Breast epithelium (tissue), 4 donors: ENCODE results near the gene BRD9. TPM values are rescaled to one million over a fixed set of nuclear protein-coding genes. Genes with fewer than 3 reads are reported as not detected.
A peak's percentile ranks its signal among the peaks of the same experiment; 100 is the strongest.
"Not testable (repeated sequence)": the region's sequence is repeated elsewhere in the genome, so short reads cannot be mapped to it uniquely, and the experiment has no call there.

Experiments used
- DNase-seq, 2 donors: peaks; one replicate each; pipeline ENCODE4 v3.0.0-alpha.2; 2019; ENCODE audit warnings: low spot score in 2 of 2
- H3K27ac ChIP-seq, 2 donors: fragments of 200-600 bp; sonication (generic) in 1 of 2; one replicate each; pipeline ENCODE4 v1.5.1; 2016 to 2019; ENCODE audit warnings: mild to moderate bottlenecking in 1 of 2
- H3K27me3 ChIP-seq, 2 donors: fragments of 200-600 bp; sonication (generic) in 1 of 2; one replicate each; pipeline versions ENCODE4 v1.5.1 to v1.6.0; 2017 to 2019; ENCODE audit warnings: control low read depth in 1 of 2, mild to moderate bottlenecking in 1 of 2
- H3K36me3 ChIP-seq: fragments of 200-600 bp; one replicate; pipeline ENCODE4 v1.5.1; 2019
- H3K4me1 ChIP-seq, 2 donors: fragments of 200-600 bp; sonication (generic); one replicate each; pipeline ENCODE4 v1.5.1; 2016 to 2019; ENCODE audit warnings: control low read depth in 1 of 2
- H3K4me3 ChIP-seq, 3 donors: fragments of 200-600 bp; sonication (generic); 1 replicate in 2 of 3; 2 replicates in 1 of 3; pipeline ENCODE4 v1.5.1; 2016 to 2019; ENCODE audit warnings: mild to moderate bottlenecking in 3 of 3, moderate library complexity in 2 of 3
- H3K9me3 ChIP-seq, 2 donors: fragments of 200-600 bp; sonication (generic) in 1 of 2; one replicate each; pipeline ENCODE4 v1.5.1; 2016 to 2019; ENCODE audit warnings: control low read depth in 1 of 2
- CTCF ChIP-seq, 3 donors: fragments of 450-650 bp; IDR thresholded peaks; one replicate each; pipeline ENCODE4 v1.5.1; 2016 to 2017; ENCODE audit warnings: antibody characterized with exemption in 3 of 3, mild to moderate bottlenecking in 3 of 3, moderate library complexity in 3 of 3
- POLR2A ChIP-seq: fragments of 450-650 bp; IDR thresholded peaks from one replicate; pipeline ENCODE4 v1.6.1; 2016; ENCODE audit warnings: antibody characterized with exemption, mild to moderate bottlenecking, moderate library complexity
- POLR2AphosphoS5 ChIP-seq, 3 donors: sonication (generic); formaldehyde crosslinking; IDR thresholded peaks; one replicate each; pipeline ENCODE4 v1.6.1; 2017; ENCODE audit warnings: antibody characterized with exemption in 3 of 3
- intact Hi-C: fragments of 100-400 bp; cut with DNase I; formaldehyde crosslinking; loops from one replicate; pipeline ENCODE4 v1.15.1; 2023; ENCODE audit warnings: low total_unique reads
- total RNA-seq, 3 donors: library from RNA; depleted of rRNA; stranded (reverse); fragments of >200 nt; gene quantifications; one replicate each; pipeline ENCODE4 v1.1.0, GENCODE V29; 2016

The BRD9 gene
- total RNA-seq, 3 donors from 2014 or later, result 33.3 to 44.6 (median 36.1) TPM

DNA sequence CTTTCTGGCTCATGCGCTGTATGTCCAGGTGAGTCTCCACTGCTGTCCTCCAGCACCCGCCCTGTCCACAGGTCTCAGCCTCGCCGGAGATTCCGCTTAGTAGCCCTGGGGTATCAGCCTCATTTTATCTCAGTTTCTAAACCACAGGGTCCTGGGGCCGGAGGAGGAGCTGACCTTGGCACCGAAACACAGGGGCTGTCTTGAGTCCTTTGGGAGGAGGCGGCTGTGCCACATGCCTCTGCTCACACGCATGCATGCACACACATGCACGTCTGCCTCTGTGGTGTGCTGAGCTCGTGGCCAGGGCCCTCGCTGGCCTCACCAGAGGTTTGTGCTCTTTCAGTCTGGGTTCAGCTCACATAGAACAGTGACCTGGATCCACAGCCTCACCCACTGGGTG, 23.3 kb upstream of the BRD9 start:
- no peaks in the 10 kb centered on the region for H3K36me3 ChIP-seq
- H3K27me3 ChIP-seq, result no peaks in the 10 kb centered on the region
- H3K27ac ChIP-seq, result no peak overlapping the region
- intact Hi-C loops, result loop anchor here (2.0 kb wide), 1 partner anchor 31 kb away; no protein-coding TSS in a partner anchor
- no peak for DNase-seq
- no peaks in the 10 kb centered on the region for H3K4me1 ChIP-seq
- no peak overlapping the region for H3K4me3 ChIP-seq
- no peaks in the 10 kb centered on the region for H3K9me3 ChIP-seq
- no peak for TF ChIP-seq POLR2AphosphoS5 (IDR thresholded peaks at IDR 0.05)
- no peak for TF ChIP-seq POLR2A
- no peak for TF ChIP-seq CTCF (IDR thresholded peaks at IDR 0.05)

GRCh38 chr5:915346-915745, 22.7 kb upstream of the BRD9 start:
- not testable (repeated sequence) for H3K27ac ChIP-seq, DNase-seq, H3K36me3 ChIP-seq, H3K9me3 ChIP-seq, H3K4me1 ChIP-seq, H3K4me3 ChIP-seq, H3K27me3 ChIP-seq
- intact Hi-C loops, result loop anchor here (2.0 kb wide), 1 partner anchor 31 kb away; no protein-coding TSS in a partner anchor

- Histone ChIP-seq H3K4me1 (no peaks in the 10 kb centered on the region), H3K27ac (no peak overlapping the region), H3K4me3 (no peak overlapping the region), H3K36me3 (no peaks in the 10 kb centered on the region), H3K27me3 (no peaks in the 10 kb centered on the region), H3K9me3 (no peaks in the 10 kb centered on the region)
- TF ChIP-seq POLR2AphosphoS5 (IDR thresholded peaks at IDR 0.05), result no peak
- TF ChIP-seq CTCF (IDR thresholded peaks at IDR 0.05), result no peak
- no peak for TF ChIP-seq POLR2A
- DNase-seq, result no peak
- intact Hi-C loops, result loop anchor here (2.0 to 5.0 kb wide), 2 partner anchors 32 to 188 kb away; no protein-coding TSS in a partner anchor
These were observed 22.0 kb upstream of the BRD9 start for GRCh38 chr5:914612-915011.

DNA sequence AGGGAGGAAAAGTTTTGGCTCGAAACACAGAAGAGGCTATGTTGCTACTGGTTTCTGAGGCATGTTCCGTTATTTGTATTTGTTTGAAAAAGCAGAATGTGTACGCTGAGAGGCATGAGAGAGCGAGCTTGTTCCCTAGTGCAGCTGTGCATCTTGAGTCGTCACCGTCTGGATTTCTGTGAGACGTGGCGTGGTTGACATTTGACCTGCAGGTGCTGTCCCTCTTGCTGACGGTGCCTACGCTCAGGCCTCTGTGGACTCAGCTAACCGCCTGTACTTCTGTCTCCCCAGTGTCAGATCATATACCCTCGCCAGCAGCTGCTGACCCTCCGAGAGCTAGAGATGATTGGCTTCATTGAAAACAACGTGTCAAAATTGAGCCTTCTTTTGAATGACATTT, 21.6 kb upstream of the BRD9 start:
- Histone ChIP-seq H3K36me3 (no peaks in the 10 kb centered on the region), H3K4me3 (no peak overlapping the region), H3K27ac (no peak overlapping the region), H3K9me3 (no peaks in the 10 kb centered on the region), H3K27me3 (no peaks in the 10 kb centered on the region), H3K4me1 (no peaks in the 10 kb centered on the region)
- no peak for DNase-seq
- TF ChIP-seq CTCF (IDR thresholded peaks at IDR 0.05) (no peak), POLR2A (no peak), POLR2AphosphoS5 (IDR thresholded peaks at IDR 0.05) (no peak)
- intact Hi-C loops, result loop anchor here (2.0 to 5.0 kb wide), 2 partner anchors 33 to 188 kb away; no protein-coding TSS in a partner anchor

DNA sequence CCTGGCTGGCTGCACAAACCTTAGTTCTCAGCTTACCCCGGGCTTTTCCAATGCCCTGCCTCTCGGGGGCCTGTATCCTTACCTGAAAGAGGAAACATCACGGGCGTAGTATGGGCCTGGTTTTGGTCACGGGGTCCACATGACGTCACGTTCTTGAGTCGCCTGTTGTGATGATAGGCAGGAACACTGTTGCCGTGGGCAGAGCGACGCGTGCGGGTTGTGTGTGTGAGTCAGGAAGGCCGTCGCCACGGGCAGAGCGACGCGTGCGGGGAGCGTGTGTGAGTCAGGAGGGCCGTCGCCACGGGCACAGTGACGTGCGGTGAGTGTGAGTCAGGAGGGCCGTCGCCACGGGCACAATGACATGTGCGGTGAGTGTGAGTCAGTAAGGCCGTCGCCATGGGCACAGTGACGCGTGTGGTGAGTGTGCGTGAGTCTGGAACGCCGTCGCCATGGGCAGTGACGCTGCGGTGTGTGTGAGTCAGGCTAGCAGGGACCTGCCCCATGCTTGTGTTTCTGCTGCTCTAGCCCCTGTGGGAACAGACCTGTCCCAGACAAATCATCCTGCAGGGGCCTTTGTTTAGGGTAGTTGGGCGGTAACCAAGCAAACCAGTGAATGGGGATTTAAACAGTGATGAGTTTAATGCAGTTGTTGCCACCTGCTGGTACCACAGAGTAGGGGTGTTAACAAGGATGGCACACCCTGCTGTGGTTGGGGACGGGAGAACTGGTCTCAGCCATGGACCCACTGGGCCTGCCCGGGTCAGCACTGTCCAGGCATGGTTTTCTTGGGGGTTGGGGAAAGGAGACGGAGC, 19.9 kb upstream of the BRD9 start:
- no peak for TF ChIP-seq POLR2AphosphoS5 (IDR thresholded peaks at IDR 0.05)
- no peak for TF ChIP-seq POLR2A
- no peak for TF ChIP-seq CTCF (IDR thresholded peaks at IDR 0.05)
- intact Hi-C loops, result loop anchor here (5.0 kb wide), 1 partner anchor 190 kb away; no protein-coding TSS in a partner anchor
- H3K4me1 ChIP-seq, result no peaks in the 10 kb centered on the region
- no peaks in the 10 kb centered on the region for H3K9me3 ChIP-seq
- H3K27me3 ChIP-seq, result no peaks in the 10 kb centered on the region
- no peak overlapping the region for H3K4me3 ChIP-seq
- DNase-seq, result peak; percentile 32 to 74
- no peak overlapping the region for H3K27ac ChIP-seq
- H3K36me3 ChIP-seq, result no peaks in the 10 kb centered on the region
